HepG2 (cell line): ENCODE results near the gene FRMD3. TPM values are rescaled to one million over a fixed set of nuclear protein-coding genes. Genes with fewer than 3 reads are reported as not detected.

ENCODE experiments used
- ATAC-seq: fragments of 200-7000 bp; cut with Tn5 transposase; 3 replicates; pipeline ENCODE4 v1.9.1; 2020; ENCODE audit warnings: mild to moderate bottlenecking, moderate library complexity
- BruUV-seq: library from RNA; stranded (reverse); fragments of 400-500 nt; replicated peaks from 2 replicates; lab custom pipeline; 2021; lab: Mats Ljungman, UMichigan
- CTCF ChIA-PET: fragments of 300-600 bp; formaldehyde crosslinking; extraction: SDS; loops from one replicate; lab custom pipeline; 2021; ENCODE audit warnings: low total read pairs, inconsistent platforms, low intra/inter-chr PET ratio; lab: Yijun Ruan, JAX
- POLR2A ChIA-PET: fragments of 350-600 bp; sonication (Branson Sonifier 250); formaldehyde crosslinking; loops from one replicate; lab custom pipeline; 2020; ENCODE audit warnings: antibody characterized with exemption, inconsistent platforms; lab: Yijun Ruan, JAX
- DNase-seq: peaks from one replicate; pipeline ENCODE4 v3.0.0-alpha.2; 2015; ENCODE audit warnings: low spot score
- FAIRE-seq: peaks from 3 replicates; lab custom pipeline; 2011; peaks lifted over from hg19 to GRCh38; lab: Jason Lieb, UNC
- H2AFZ ChIP-seq: one replicate; pipeline ENCODE4 v1.6.1; 2011; ENCODE audit warnings: low read length, inconsistent platforms
- H3K27ac ChIP-seq: fragments of 300-600 bp; 3 replicates; pipeline ENCODE4 v1.8.0; 2011; ENCODE audit warnings: mixed run types, mild to moderate bottlenecking, mixed read lengths, low read length, inconsistent platforms; ENCODE audit not compliant: insufficient read depth; ENCODE audit errors: extremely low read length
- H3K27me3 ChIP-seq, 2 experiments: fragments of 200-600 bp in 1 of 2; 2 replicates in 1 of 2; 3 replicates in 1 of 2; pipeline versions ENCODE4 v1.6.0 to v1.8.0; 2011; ENCODE audit warnings: low read length in 2 of 2, mild to moderate bottlenecking in 2 of 2, moderate library complexity in 2 of 2, inconsistent platforms in 1 of 2; ENCODE audit not compliant: insufficient read depth in 2 of 2, control insufficient read depth in 1 of 2
- H3K36me3 ChIP-seq, 2 experiments: fragments of 200-600 bp in 1 of 2; replicated peaks in 1 of 2; 2 replicates in 1 of 2; 3 replicates in 1 of 2; pipeline versions ENCODE4 v1.5.1 to v1.8.0; 2011; ENCODE audit warnings: low read length in 2 of 2, inconsistent platforms in 1 of 2; ENCODE audit not compliant: insufficient read depth in 2 of 2, control insufficient read depth in 1 of 2
- H3K4me1 ChIP-seq: 2 replicates; pipeline ENCODE4 v1.5.1; 2012; ENCODE audit warnings: low read length, inconsistent platforms; ENCODE audit not compliant: insufficient read depth
- H3K4me2 ChIP-seq: 2 replicates; pipeline ENCODE4 v1.6.0; 2011; ENCODE audit warnings: low read depth, low read length, inconsistent platforms
- H3K4me3 ChIP-seq, 3 experiments: fragments of 200-600 bp in 1 of 3; sonication (generic), shearing (Covaris generic) in 1 of 3; replicated peaks in 1 of 3; 2 replicates each; pipeline ENCODE4 v1.5.1; 2011 to 2016; ENCODE audit warnings: low read length in 3 of 3, inconsistent platforms in 2 of 3, low read depth in 2 of 3, mild to moderate bottlenecking in 2 of 3, control low read depth in 1 of 3, mixed read lengths in 1 of 3; ENCODE audit not compliant: insufficient read depth in 1 of 3
- H3K79me2 ChIP-seq: one replicate; pipeline ENCODE4 v1.6.1; 2011; ENCODE audit warnings: low read length, inconsistent platforms; ENCODE audit not compliant: insufficient read depth
- H3K9ac ChIP-seq: 2 replicates; pipeline ENCODE4 v1.6.0; 2011; ENCODE audit warnings: mild to moderate bottlenecking, low read depth, low read length, inconsistent platforms; ENCODE audit not compliant: insufficient read depth
- H3K9me3 ChIP-seq: 2 replicates; pipeline ENCODE4 v1.5.1; 2012; ENCODE audit warnings: mild to moderate bottlenecking, low read length
- H4K20me1 ChIP-seq: 2 replicates; pipeline ENCODE4 v1.6.0; 2011; ENCODE audit warnings: inconsistent platforms, mild to moderate bottlenecking, low read length, moderate library complexity; ENCODE audit not compliant: insufficient read depth
- ARID5B ChIP-seq: IDR thresholded peaks from 2 replicates; pipeline ENCODE4 v1.4.0; 2020; ENCODE audit warnings: mild to moderate bottlenecking, missing genetic modification reagents
- DDIT3 ChIP-seq: sonication (generic); formaldehyde crosslinking; IDR thresholded peaks from 2 replicates; pipeline ENCODE4 v1.4.0; 2020; ENCODE audit warnings: mild to moderate bottlenecking, missing genetic modification reagents
- ESRRA ChIP-seq: sonication (generic); formaldehyde crosslinking; IDR thresholded peaks from 2 replicates; pipeline ENCODE4 v1.5.1; 2020; ENCODE audit warnings: mild to moderate bottlenecking, low read depth, missing genetic modification reagents
- FIP1L1 ChIP-seq: fragments of 200-400 bp; formaldehyde crosslinking; IDR thresholded peaks from 2 replicates; pipeline ENCODE4 v1.6.1; 2018; ENCODE audit warnings: low read depth, mild to moderate bottlenecking, low read length, moderate library complexity, borderline replicate concordance; ENCODE audit not compliant: insufficient read depth
- HMG20B ChIP-seq: conservative IDR thresholded peaks from 2 replicates; pipeline ENCODE4 v1.6.1; 2016; ENCODE audit warnings: missing genetic modification reagents, missing compliant biosample characterization
- KIAA2018 ChIP-seq: sonication (generic); formaldehyde crosslinking; IDR thresholded peaks from 2 replicates; pipeline ENCODE4 v1.5.0; 2020; ENCODE audit warnings: mild to moderate bottlenecking, missing genetic modification reagents, borderline replicate concordance
- NFE2L2 ChIP-seq: fragments of 150-350 bp; IDR thresholded peaks from 2 replicates; pipeline ENCODE4 v1.6.1; 2014; ENCODE audit warnings: low read length
- RXRB ChIP-seq: IDR thresholded peaks from 2 replicates; pipeline ENCODE4 v1.6.1; 2016; ENCODE audit warnings: borderline replicate concordance, missing genetic modification reagents, missing compliant biosample characterization
- ZBTB34 ChIP-seq: sonication (generic); formaldehyde crosslinking; IDR thresholded peaks from 2 replicates; pipeline ENCODE4 v1.8.0; 2022; ENCODE audit warnings: mild to moderate bottlenecking, missing genetic modification reagents
- ZNF629 ChIP-seq: sonication (generic); formaldehyde crosslinking; conservative IDR thresholded peaks from 2 replicates; pipeline ENCODE4 v1.5.0; 2020; ENCODE audit warnings: missing genetic modification reagents
- WGBS: methylation state at CpG from one replicate; pipeline ENCODE4 v1.1.6; 2017; ENCODE audit warnings: low lambda C conversion rate; 5-methylcytosine and 5-hydroxymethylcytosine counted together
- in situ Hi-C: cut with HindIII; loops from 2 replicates; pipeline ENCODE4 v1.10.0; 2017; ENCODE audit warnings: low pct_unique_long_range_greater_than_20kb; ENCODE audit not compliant: extremely low pct_ligation_motif_present
- intact Hi-C: fragments of 100-400 bp; cut with micrococcal nuclease; formaldehyde crosslinking; loops from one replicate; pipeline ENCODE4 v1.10.0; 2022; ENCODE audit not compliant: unreplicated experiment
- polyA plus RNA-seq, 8 experiments: library from polyadenylated mRNA; depleted of rRNA in 3 of 8; stranded (reverse) in 7 of 8; unstranded in 1 of 8; fragments of >200 nt; fragmentation: Illumina TruSeq in 4 of 8; extraction: Trizol in 4 of 8; gene quantifications; 2 replicates each; pipeline versions ENCODE4 v1.2.1 to v1.2.3, GENCODE V29; 2011 to 2016; ENCODE audit warnings: low read depth in 4 of 8, missing spikeins in 1 of 8, mixed read lengths in 1 of 8; ENCODE audit not compliant: insufficient read depth in 1 of 8
- total RNA-seq, 5 experiments: library from RNA; depleted of rRNA; stranded (reverse); fragments of >200 nt; fragmentation: Illumina TruSeq; extraction: Trizol; gene quantifications; 2 replicates each; pipeline ENCODE4 v1.2.3, GENCODE V29; 2016; ENCODE audit warnings: low read depth in 1 of 5

FRMD3 gene
- total and polyA plus RNA-seq, 2 of the 13 experiments (the other 11 are each of a cell fraction or from before 2014, with no cell fraction given): 3.2 to 7.7 TPM

GRCh38 chr9:83476513-83476912 is 61.7 kb downstream of the FRMD3 start:
- intact Hi-C loops: no loop called here
- no peak for ATAC-seq
- WGBS: 96% methylated on average over 4 of the region's 4 CpGs
- ChIA-PET CTCF (no interaction called here), POLR2A (no interaction called here)
- Histone ChIP-seq H3K27ac (no peak overlapping the region), H2AFZ (no peak overlapping the region), H3K9ac (no peak overlapping the region), H3K36me3 (no peaks in the 10 kb centered on the region), H3K27me3 (no peaks in the 10 kb centered on the region), H3K9me3 (peaks cover 4% of the 10 kb centered on the region; the same call in 1 of the 2 replicates), H3K4me3 (no peak overlapping the region), H3K4me1 (peaks cover 41% of the 10 kb centered on the region), H3K79me2 (peaks cover 10% of the 10 kb centered on the region), H4K20me1 (no peaks in the 10 kb centered on the region), H3K4me2 (no peak overlapping the region)
- BruUV-seq: no TSS peak
- DNase-seq: no peak
- FAIRE-seq: no peak
- in situ Hi-C loops: no loop called here
- TF ChIP-seq ZBTB34 (CRISPR knock-in tag) (no peak), RXRB (CRISPR knock-in tag) (no peak), ZNF629 (CRISPR knock-in tag) (no peak), ESRRA (CRISPR knock-in tag) (no peak), ARID5B (CRISPR knock-in tag) (no peak), DDIT3 (no peak), FIP1L1 (no peak), NFE2L2 (no peak), HMG20B (CRISPR knock-in tag) (no peak), KIAA2018 (CRISPR knock-in tag) (no peak)
